Endothelial cell of umbilical vein (primary cell): ENCODE results near the gene HNRNPL.

Experiments used
- CTCF ChIP-seq, 2 donors: IDR thresholded peaks; 1 replicate in 1 of 2; 2 replicates in 1 of 2; pipeline ENCODE4 v1.5.1; 2011; ENCODE audit warnings: low read length in 2 of 2, mild to moderate bottlenecking in 2 of 2, moderate library complexity in 2 of 2, control low read depth in 1 of 2, inconsistent platforms in 1 of 2, low read depth in 1 of 2; ENCODE audit not compliant: insufficient read depth in 1 of 2; ENCODE audit errors: extremely low read depth in 1 of 2
- EZH2 ChIP-seq: IDR thresholded peaks from 2 replicates; pipeline ENCODE4 v1.6.1; 2012; ENCODE audit warnings: borderline replicate concordance, low read depth, mild to moderate bottlenecking, moderate library complexity, low read length, inconsistent platforms; ENCODE audit not compliant: severe bottlenecking
- FOS ChIP-seq: IDR thresholded peaks from 2 replicates; pipeline ENCODE4 v1.6.1; 2011; ENCODE audit warnings: mild to moderate bottlenecking, low read length, moderate library complexity, borderline replicate concordance; ENCODE audit not compliant: insufficient read depth
- JUN ChIP-seq: IDR thresholded peaks from 2 replicates; pipeline ENCODE4 v1.6.1; 2011; ENCODE audit warnings: borderline replicate concordance, low read depth; ENCODE audit not compliant: insufficient read length, insufficient read depth
- MAX ChIP-seq: IDR thresholded peaks from 2 replicates; pipeline ENCODE4 v1.6.1; 2011; ENCODE audit not compliant: insufficient read depth, insufficient read length
- POLR2A ChIP-seq: IDR thresholded peaks from 2 replicates; pipeline ENCODE4 v1.6.1; 2012; ENCODE audit warnings: low read depth, mild to moderate bottlenecking, control low read depth, low read length
- POLR2AphosphoS5 ChIP-seq: IDR thresholded peaks from 2 replicates; pipeline ENCODE4 v1.6.1; 2012; ENCODE audit warnings: low read depth, mild to moderate bottlenecking, control low read depth, low read length, moderate library complexity; ENCODE audit not compliant: insufficient read depth

GRCh38 chr19:38800577-38801347 is 49.0 kb downstream of the HNRNPL start:
- TF ChIP-seq CTCF (IDR thresholded peaks at IDR 0.05; ENCODE audit: extremely low read depth in 1 of 2, insufficient read depth in 1 of 2, low read depth in 1 of 2, low read length in 2 of 2): no peak
- TF ChIP-seq POLR2AphosphoS5: no peak
- TF ChIP-seq FOS: no peak
- no peak for TF ChIP-seq POLR2A
- no peak for TF ChIP-seq EZH2
- no peak for TF ChIP-seq JUN
- no peak for TF ChIP-seq MAX
